H9 (cell line): Measurements from ENCODE around the gene TRABD. TPM values are rescaled to one million over a fixed set of nuclear protein-coding genes. Genes with fewer than 3 reads are reported as not detected.

Source experiments
- DNase-seq: peaks from one replicate; pipeline ENCODE4 v3.0.0-alpha.2; 2017
- H2AFZ ChIP-seq: one replicate; pipeline ENCODE4 v1.6.1; 2013; ENCODE audit warnings: mild to moderate bottlenecking, low read length, control low read depth, moderate library complexity
- H2AK5ac ChIP-seq: 2 replicates; pipeline ENCODE4 v1.6.1; 2013; ENCODE audit warnings: low read length, control low read depth, mixed read lengths; ENCODE audit not compliant: insufficient read length
- H2BK120ac ChIP-seq: one replicate; pipeline ENCODE4 v1.6.1; 2013; ENCODE audit warnings: low read depth, mild to moderate bottlenecking, low read length, control low read depth, inconsistent platforms; ENCODE audit not compliant: poor library complexity, severe bottlenecking
- H2BK12ac ChIP-seq: 2 replicates; pipeline ENCODE4 v1.6.1; 2013; ENCODE audit warnings: low read length, control low read depth, mixed read lengths, low read depth; ENCODE audit not compliant: insufficient read length
- H2BK15ac ChIP-seq: 2 replicates; pipeline ENCODE4 v1.6.1; 2013; ENCODE audit warnings: low read depth, low read length, control low read depth
- H2BK20ac ChIP-seq: one replicate; pipeline ENCODE4 v1.6.1; 2013; ENCODE audit warnings: low read depth, mild to moderate bottlenecking, low read length, control low read depth, inconsistent platforms; ENCODE audit not compliant: poor library complexity, severe bottlenecking
- H2BK5ac ChIP-seq: 2 replicates; pipeline ENCODE4 v1.6.1; 2013; ENCODE audit warnings: low read length, control low read depth, mixed read lengths; ENCODE audit not compliant: insufficient read length
- H3K14ac ChIP-seq: 2 replicates; pipeline ENCODE4 v1.6.1; 2013; ENCODE audit warnings: low read length, control low read depth; ENCODE audit not compliant: insufficient read depth
- H3K18ac ChIP-seq: 2 replicates; pipeline ENCODE4 v1.6.1; 2013; ENCODE audit warnings: low read depth, mild to moderate bottlenecking, mixed read lengths, low read length, control low read depth; ENCODE audit not compliant: insufficient read length
- H3K23ac ChIP-seq: 2 replicates; pipeline ENCODE4 v1.6.1; 2013; ENCODE audit warnings: low read length, control low read depth, mixed read lengths, low read depth; ENCODE audit not compliant: insufficient read length
- H3K23me2 ChIP-seq: 2 replicates; pipeline ENCODE4 v1.6.1; 2013; ENCODE audit warnings: low read depth, mild to moderate bottlenecking, mixed read lengths, low read length, control low read depth; ENCODE audit not compliant: insufficient read length, poor library complexity, severe bottlenecking
- H3K27ac ChIP-seq: 2 replicates; pipeline ENCODE4 v1.5.1; 2013; ENCODE audit warnings: low read length, control low read depth, mixed read lengths, low read depth; ENCODE audit not compliant: insufficient read length
- H3K27me3 ChIP-seq: 2 replicates; pipeline ENCODE4 v1.6.1; 2013; ENCODE audit warnings: low read length, control low read depth, inconsistent platforms; ENCODE audit not compliant: insufficient read depth
- H3K4ac ChIP-seq: 2 replicates; pipeline ENCODE4 v1.6.1; 2013; ENCODE audit warnings: low read depth, mild to moderate bottlenecking, control low read depth, inconsistent platforms, low read length, moderate library complexity
- H3K4me1 ChIP-seq: 2 replicates; pipeline ENCODE4 v1.6.1; 2013; ENCODE audit warnings: low read length, control low read depth, inconsistent platforms; ENCODE audit not compliant: insufficient read depth
- H3K4me2 ChIP-seq: 2 replicates; pipeline ENCODE4 v1.6.1; 2013; ENCODE audit warnings: low read length, control low read depth, mixed read lengths; ENCODE audit not compliant: insufficient read length, insufficient read depth
- H3K56ac ChIP-seq: 2 replicates; pipeline ENCODE4 v1.6.1; 2013; ENCODE audit warnings: low read depth, mild to moderate bottlenecking, mixed read lengths, low read length, control low read depth; ENCODE audit not compliant: insufficient read length
- H3K79me1 ChIP-seq: 2 replicates; pipeline ENCODE4 v1.6.1; 2013; ENCODE audit warnings: low read depth, mild to moderate bottlenecking, moderate library complexity, low read length, control low read depth, inconsistent platforms; ENCODE audit not compliant: insufficient read depth, poor library complexity, severe bottlenecking
- H3K79me2 ChIP-seq: 2 replicates; pipeline ENCODE4 v1.6.1; 2013; ENCODE audit warnings: low read length, control low read depth, inconsistent platforms; ENCODE audit not compliant: insufficient read depth
- H3K9ac ChIP-seq: 2 replicates; pipeline ENCODE4 v1.6.1; 2013; ENCODE audit warnings: low read length, control low read depth, mixed read lengths; ENCODE audit not compliant: insufficient read length; ENCODE audit errors: extremely low read depth
- H3K9me3 ChIP-seq: one replicate; pipeline ENCODE4 v1.6.1; 2013; ENCODE audit warnings: low read depth, low read length, inconsistent platforms; ENCODE audit not compliant: control insufficient read depth
- H3T11ph ChIP-seq: one replicate; pipeline ENCODE4 v1.6.1; 2013; ENCODE audit warnings: mild to moderate bottlenecking, low read length, control low read depth, inconsistent platforms
- H4K20me1 ChIP-seq: one replicate; pipeline ENCODE4 v1.6.1; 2013; ENCODE audit not compliant: control insufficient read depth, insufficient read length, insufficient read depth
- H4K5ac ChIP-seq: 2 replicates; pipeline ENCODE4 v1.6.1; 2013; ENCODE audit warnings: low read depth, mild to moderate bottlenecking, mixed read lengths, low read length, control low read depth; ENCODE audit not compliant: insufficient read length
- H4K8ac ChIP-seq: replicated peaks from 2 replicates; pipeline ENCODE4 v1.6.1; 2013; ENCODE audit warnings: low read length, control low read depth, mixed read lengths, low read depth; ENCODE audit not compliant: insufficient read length
- H4K91ac ChIP-seq: 2 replicates; pipeline ENCODE4 v1.6.1; 2013; ENCODE audit warnings: low read depth, mild to moderate bottlenecking, moderate library complexity, mixed read lengths, low read length, control low read depth; ENCODE audit not compliant: insufficient read length
- H3K27ac Mint-ChIP-seq, 3 experiments: 2 replicates in 2 of 3; 3 replicates in 1 of 3; pipeline ENCODE4 v1.8.0; 2020 to 2021; ENCODE audit warnings: mixed read lengths in 3 of 3, mild to moderate bottlenecking in 1 of 3, moderate library complexity in 1 of 3
- H3K27me3 Mint-ChIP-seq: 2 replicates; pipeline ENCODE4 v1.8.0; 2021; ENCODE audit warnings: low read depth, mild to moderate bottlenecking, moderate library complexity, mixed read lengths
- H3K36me3 Mint-ChIP-seq, 3 experiments: 2 replicates in 2 of 3; 3 replicates in 1 of 3; pipeline ENCODE4 v1.8.0; 2020 to 2021; ENCODE audit warnings: low read depth in 3 of 3, mixed read lengths in 3 of 3; ENCODE audit not compliant: insufficient read depth in 1 of 3
- H3K4me1 Mint-ChIP-seq, 2 experiments: 2 replicates each; pipeline ENCODE4 v1.8.0; 2020; ENCODE audit warnings: mixed read lengths in 2 of 2
- H3K4me3 Mint-ChIP-seq, 2 experiments: 2 replicates in 1 of 2; 3 replicates in 1 of 2; pipeline ENCODE4 v1.8.0; 2020 to 2021; ENCODE audit warnings: mild to moderate bottlenecking in 2 of 2, mixed read lengths in 2 of 2, moderate library complexity in 1 of 2
- H3K9me3 Mint-ChIP-seq, 2 experiments: 2 replicates in 1 of 2; 3 replicates in 1 of 2; pipeline ENCODE4 v1.8.0; 2020; ENCODE audit warnings: mild to moderate bottlenecking in 2 of 2, mixed read lengths in 2 of 2, moderate library complexity in 1 of 2
- CTCF ChIP-seq: fragments of 200-600 bp; sonication (generic); conservative IDR thresholded peaks from 3 replicates; pipeline ENCODE4 v1.8.0; 2021; ENCODE audit warnings: antibody characterized with exemption, mild to moderate bottlenecking
- WGBS: extraction: QIAGEN DNeasy Blood & Tissue Kit; methylation state at CpG from one replicate; pipeline ENCODE4 v1.1.7; 2013; ENCODE audit warnings: missing lambda C conversion rate, low lambda C conversion rate, mixed read lengths; ENCODE audit not compliant: insufficient read length; ENCODE audit errors: extremely low coverage; 5-methylcytosine and 5-hydroxymethylcytosine counted together
- total RNA-seq: library from RNA; stranded (reverse); gene quantifications from 2 replicates; pipeline ENCODE4 v1.2.1, GENCODE V29; 2021

The TRABD gene
- total RNA-seq, 1 experiment from 2014 or later: 47.8 TPM

DNA sequence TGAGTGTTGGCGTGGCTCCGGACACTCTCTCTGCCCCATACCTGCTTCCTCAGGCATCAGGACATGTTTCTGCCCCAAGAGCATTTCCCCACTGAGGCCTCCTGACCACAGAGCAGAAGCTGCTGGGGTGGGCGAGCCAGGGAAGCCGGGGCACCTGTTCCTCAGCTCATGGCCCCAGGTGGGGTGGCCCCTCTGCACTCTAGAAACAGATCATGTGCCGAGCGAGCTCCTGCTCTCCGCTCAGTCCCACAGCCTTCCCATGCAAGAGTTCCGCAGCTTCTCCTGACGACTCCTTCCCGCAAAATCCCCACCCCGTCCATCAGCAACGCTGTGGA is 37.6 kb upstream of the TRABD start:
- DNase-seq: no peak
- no peak overlapping the region for H3K23ac ChIP-seq
- H3K4me1 Mint-ChIP-seq: peaks cover 0 to 4% of the 10 kb centered on the region in 2 experiments; a peak in 2 of 4 replicates
- H3K4ac ChIP-seq: no peak overlapping the region
- H2AFZ ChIP-seq: no peak overlapping the region
- H3K14ac ChIP-seq: no peak overlapping the region
- TF ChIP-seq CTCF: no peak
- no peak overlapping the region for H3K18ac ChIP-seq
- H3K27me3 ChIP-seq: no peaks in the 10 kb centered on the region
- no peak overlapping the region for H2BK12ac ChIP-seq
- H2BK15ac ChIP-seq: no peak overlapping the region
- no peak overlapping the region for H4K8ac ChIP-seq
- WGBS: no CpG with 5 or more reads among the region's 12 CpGs
- H3T11ph ChIP-seq: no peak overlapping the region
- no peaks in the 10 kb centered on the region for H4K20me1 ChIP-seq
- H3K9me3 Mint-ChIP-seq: no peaks in the 10 kb centered on the region; a peak in 1 of 5 replicates
- H3K27ac Mint-ChIP-seq: no peak overlapping the region
- no peak overlapping the region for H4K5ac ChIP-seq
- peaks cover 19% of the 10 kb centered on the region for H3K27me3 Mint-ChIP-seq
- no peak overlapping the region for H2BK120ac ChIP-seq
- H4K91ac ChIP-seq: no peak overlapping the region
- no peaks in the 10 kb centered on the region for H3K4me1 ChIP-seq
- no peak overlapping the region for H2AK5ac ChIP-seq
- H3K36me3 Mint-ChIP-seq: no peaks in the 10 kb centered on the region; a peak in 1 of 7 replicates
- H3K23me2 ChIP-seq: peaks cover 6% of the 10 kb centered on the region
- H3K9ac ChIP-seq: no peak overlapping the region
- H2BK20ac ChIP-seq: no peak overlapping the region
- H3K4me3 Mint-ChIP-seq: no peak overlapping the region
- H3K79me2 ChIP-seq: no peaks in the 10 kb centered on the region
- H3K56ac ChIP-seq: no peak overlapping the region
- no peaks in the 10 kb centered on the region for H3K9me3 ChIP-seq
- H3K79me1 ChIP-seq: no peaks in the 10 kb centered on the region
- H3K27ac ChIP-seq: no peak overlapping the region
- H3K4me2 ChIP-seq: no peak overlapping the region
- no peak overlapping the region for H2BK5ac ChIP-seq
